Natural killer cell treated with Interleukin-12 subunit alpha and Interleukin-12 subunit beta and Interleukin-15 and Interleukin-18, amount 100 ng/mL, for 72 hours (primary cell): ENCODE results near the gene RPS14. TPM values are rescaled to one million over a fixed set of nuclear protein-coding genes. Genes with fewer than 3 reads are reported as not detected.
A peak's percentile ranks its signal among the peaks of the same experiment; 100 is the strongest.
"Not testable (repeated sequence)": the region's sequence is repeated elsewhere in the genome, so short reads cannot be mapped to it uniquely, and the experiment has no call there.

ENCODE experiments used
- ATAC-seq, 2 donors: fragments of 150-1000 bp; cut with Tn5 transposase in 1 of 2; sonication (Bioruptor Pico), chemical (Tn5 transposase) in 1 of 2; 2 replicates each; pipeline ENCODE4 v1.10.0; 2021
- DNase-seq: peaks from one replicate; pipeline ENCODE4 v3.0.0; 2022; ENCODE audit warnings: low spot score
- H3K27ac Mint-ChIP-seq, 2 donors: 1 replicate in 1 of 2; 2 replicates in 1 of 2; pipeline ENCODE4 v1.8.0; 2022; ENCODE audit warnings: mixed read lengths in 2 of 2, mild to moderate bottlenecking in 1 of 2, moderate library complexity in 1 of 2
- H3K27me3 Mint-ChIP-seq, 2 donors: 1 replicate in 1 of 2; 2 replicates in 1 of 2; pipeline ENCODE4 v1.8.0; 2022; ENCODE audit warnings: mixed read lengths in 2 of 2
- H3K36me3 Mint-ChIP-seq: one replicate; pipeline ENCODE4 v1.8.0; 2022; ENCODE audit warnings: mixed read lengths
- H3K4me1 Mint-ChIP-seq, 2 donors: 1 replicate in 1 of 2; 2 replicates in 1 of 2; pipeline ENCODE4 v1.8.0; 2022; ENCODE audit warnings: low read depth in 2 of 2, mixed read lengths in 2 of 2, mild to moderate bottlenecking in 1 of 2
- H3K4me3 Mint-ChIP-seq: one replicate; pipeline ENCODE4 v1.8.0; 2022; ENCODE audit warnings: mixed read lengths
- H3K9me3 Mint-ChIP-seq: 2 replicates; pipeline ENCODE4 v1.8.0; 2022; ENCODE audit warnings: mixed read lengths
- total RNA-seq, 2 donors: library from RNA; stranded (reverse); gene quantifications; one replicate each; pipeline ENCODE4 v1.2.3, GENCODE V29; 2022

RPS14 gene
- total RNA-seq, 2 donors from 2014 or later, result 1,429 to 1,580 TPM

GRCh38 chr5:150429410-150429873 lies 20.1 kb downstream of the RPS14 start:
- no peak for DNase-seq
- Mint-ChIP-seq H3K27ac (no peak overlapping the region), H3K4me1 (no peaks in the 10 kb centered on the region), H3K9me3 (no peaks in the 10 kb centered on the region), H3K27me3 (no peaks in the 10 kb centered on the region), H3K4me3 (no peak overlapping the region), H3K36me3 (no peaks in the 10 kb centered on the region)
- peak in 1 of 2 donors; percentile 34 for ATAC-seq

GRCh38 chr5:150428978-150429377 lies 20.6 kb downstream of the RPS14 start:
- ATAC-seq, result no peak
- Mint-ChIP-seq H3K4me1 (no peaks in the 10 kb centered on the region), H3K27me3 (no peaks in the 10 kb centered on the region), H3K9me3 (no peaks in the 10 kb centered on the region), H3K4me3 (no peak overlapping the region), H3K27ac (peak overlapping the region in 1 of 2 donors; percentile 24), H3K36me3 (no peaks in the 10 kb centered on the region)
- no peak for DNase-seq

- ATAC-seq, result peak; percentile 19 to 30
- H3K27me3 Mint-ChIP-seq, result no peaks in the 10 kb centered on the region
- H3K9me3 Mint-ChIP-seq, result no peaks in the 10 kb centered on the region
- H3K4me3 Mint-ChIP-seq, result no peak overlapping the region
- peak overlapping the region in 1 of 2 donors; percentile 24 for H3K27ac Mint-ChIP-seq
- H3K36me3 Mint-ChIP-seq, result no peaks in the 10 kb centered on the region
- DNase-seq, result no peak
- H3K4me1 Mint-ChIP-seq, result no peaks in the 10 kb centered on the region
Observed at GRCh38 chr5:150428106-150428876, 21.2 kb downstream of the RPS14 start.

- H3K4me1 Mint-ChIP-seq, H3K27ac Mint-ChIP-seq, H3K27me3 Mint-ChIP-seq, H3K36me3 Mint-ChIP-seq, ATAC-seq, DNase-seq, H3K4me3 Mint-ChIP-seq, H3K9me3 Mint-ChIP-seq: not testable (repeated sequence)
Observed at GRCh38 chr5:150426165-150426564, 23.4 kb downstream of the RPS14 start.

- H3K27ac Mint-ChIP-seq, result no peak overlapping the region
- no peaks in the 10 kb centered on the region for H3K9me3 Mint-ChIP-seq
- no peak for DNase-seq
- H3K4me3 Mint-ChIP-seq, result no peak overlapping the region
- no peaks in the 10 kb centered on the region for H3K36me3 Mint-ChIP-seq
- H3K4me1 Mint-ChIP-seq, result peaks cover 0 to 6% of the 10 kb centered on the region in 2 donors
- no peaks in the 10 kb centered on the region for H3K27me3 Mint-ChIP-seq
- ATAC-seq, result no peak
Observed at GRCh38 chr5:150422758-150423157, 26.8 kb downstream of the RPS14 start.

GRCh38 chr5:150422075-150422474 lies 27.5 kb downstream of the RPS14 start:
- Mint-ChIP-seq H3K4me1 (peaks cover 0 to 6% of the 10 kb centered on the region in 2 donors), H3K9me3 (no peaks in the 10 kb centered on the region), H3K36me3 (no peaks in the 10 kb centered on the region), H3K4me3 (no peak overlapping the region), H3K27ac (no peak overlapping the region), H3K27me3 (no peaks in the 10 kb centered on the region)
- ATAC-seq (no peak), DNase-seq (no peak)

- Mint-ChIP-seq H3K4me1 (peaks cover 3 to 12% of the 10 kb centered on the region in 2 donors), H3K36me3 (no peaks in the 10 kb centered on the region), H3K27ac (peak overlapping the region in 1 of 2 donors; percentile 68), H3K9me3 (no peaks in the 10 kb centered on the region), H3K27me3 (no peaks in the 10 kb centered on the region), H3K4me3 (no peak overlapping the region)
- no peak for ATAC-seq
- no peak for DNase-seq
Observed at GRCh38 chr5:150419630-150420270, 29.8 kb downstream of the RPS14 start.

- H3K27me3 Mint-ChIP-seq, H3K9me3 Mint-ChIP-seq, ATAC-seq, H3K36me3 Mint-ChIP-seq: not testable (repeated sequence)
- Mint-ChIP-seq H3K4me1 (peaks cover 39 to 42% of the 10 kb centered on the region in 2 donors), H3K4me3 (peak overlapping the region; percentile 99), H3K27ac (peak overlapping the region; percentile 95 to 99)
- peak; percentile 78 for DNase-seq
Observed at GRCh38 chr5:150413902-150414790, 35.4 kb downstream of the RPS14 start.

- ATAC-seq, result no peak
- Mint-ChIP-seq H3K36me3 (peaks cover 9% of the 10 kb centered on the region), H3K27ac (peak overlapping the region; percentile 95 to 99), H3K27me3 (no peaks in the 10 kb centered on the region), H3K9me3 (no peaks in the 10 kb centered on the region), H3K4me3 (peak overlapping the region; percentile 99), H3K4me1 (peaks cover 39 to 47% of the 10 kb centered on the region in 2 donors)
- no peak for DNase-seq
Observed at GRCh38 chr5:150413176-150413901, 36.2 kb downstream of the RPS14 start.

GRCh38 chr5:150412319-150413175 lies 37.0 kb downstream of the RPS14 start, which contains the start of gene CD74:
CD74 (minus strand) TSS chr5:150412910; CDS start chr5:150412749, 161 bp downstream.
- Mint-ChIP-seq H3K27me3 (no peaks in the 10 kb centered on the region), H3K9me3 (no peaks in the 10 kb centered on the region), H3K27ac (peak within 1 kb of the TSS; percentile 95 to 99), H3K4me1 (peaks cover 39 to 47% of the 10 kb centered on the region in 2 donors), H3K36me3 (peaks cover 9% of the 10 kb centered on the region), H3K4me3 (peak within 1 kb of the TSS; percentile 99)
- peak; percentile 93 for DNase-seq
- peak; percentile 93 to 95 for ATAC-seq

GRCh38 chr5:150411245-150411979 lies 38.1 kb downstream of the RPS14 start:
- H3K4me1 Mint-ChIP-seq, result peaks cover 39 to 47% of the 10 kb centered on the region in 2 donors

More at GRCh38 chr5:150411245-150411979, 38.1 kb downstream of the RPS14 start:
- H3K27me3 Mint-ChIP-seq, result no peaks in the 10 kb centered on the region
- peak overlapping the region; percentile 99 for H3K4me3 Mint-ChIP-seq
- H3K36me3 Mint-ChIP-seq, result peaks cover 9% of the 10 kb centered on the region
- no peak for DNase-seq
- H3K27ac Mint-ChIP-seq, result peak overlapping the region; percentile 95 to 99
- no peaks in the 10 kb centered on the region for H3K9me3 Mint-ChIP-seq
- ATAC-seq, result no peak
